GM18499 (cell line): Measurements from ENCODE around the gene INSIG2.

Experiments
- ATAC-seq: cut with Tn5 transposase; IDR thresholded peaks from one replicate; pipeline ENCODE4 v1.9.1; 2021; ENCODE audit warnings: moderate number of reproducible peaks; ENCODE audit not compliant: insufficient read depth, unreplicated experiment

INSIG2 gene

GRCh38 chr2:118088051-118089024, at the start of gene INSIG2:
TSS of gene INSIG2 (plus strand) at chr2:118088471. CDS start at chr2:118096557, 8,086 bp downstream.
- peak; percentile 95 for ATAC-seq

GRCh38 chr2:118040891-118041290, 47.4 kb upstream of the INSIG2 start:
- no peak for ATAC-seq

GRCh38 chr2:118044103-118044716, 44.1 kb upstream of the INSIG2 start:
- ATAC-seq, result no peak

GRCh38 chr2:118044854-118045253, 43.4 kb upstream of the INSIG2 start:
- ATAC-seq, result no peak

- no peak for ATAC-seq
Measured at GRCh38 chr2:118045286-118045685, 43.0 kb upstream of the INSIG2 start.

GRCh38 chr2:118046634-118047210, 41.5 kb upstream of the INSIG2 start:
- ATAC-seq, result no peak

GRCh38 chr2:118047380-118047826, 40.9 kb upstream of the INSIG2 start:
- no peak for ATAC-seq

GRCh38 chr2:118048401-118048800, 39.9 kb upstream of the INSIG2 start:
- no peak for ATAC-seq

GRCh38 chr2:118049140-118049815, 39.0 kb upstream of the INSIG2 start:
- no peak for ATAC-seq

GRCh38 chr2:118049816-118050140, 38.5 kb upstream of the INSIG2 start:
- ATAC-seq, result no peak

GRCh38 chr2:118050386-118050785, 37.9 kb upstream of the INSIG2 start:
- ATAC-seq, result no peak

- ATAC-seq, result no peak
Measured at GRCh38 chr2:118050974-118051373, 37.3 kb upstream of the INSIG2 start.

GRCh38 chr2:118051826-118052358, 36.4 kb upstream of the INSIG2 start:
- ATAC-seq, result no peak

- no peak for ATAC-seq
Measured at GRCh38 chr2:118052474-118052873, 35.8 kb upstream of the INSIG2 start.

GRCh38 chr2:118053681-118054080, 34.6 kb upstream of the INSIG2 start:
- ATAC-seq, result no peak

- ATAC-seq, result no peak
Measured at GRCh38 chr2:118054213-118055008, 33.9 kb upstream of the INSIG2 start.

GRCh38 chr2:118055512-118056164, 32.6 kb upstream of the INSIG2 start:
- peak; percentile 67 for ATAC-seq

GRCh38 chr2:118056165-118056534, 32.1 kb upstream of the INSIG2 start:
- ATAC-seq, result peak; percentile 86

GRCh38 chr2:118056801-118057200, 31.5 kb upstream of the INSIG2 start:
- ATAC-seq, result no peak
